T1000 (cell line): ENCODE data around the gene PIP5KL1.
A peak's percentile ranks its signal among the peaks of the same experiment; 100 is the strongest.

Source experiments
- DNase-seq: peaks from one replicate; lab custom pipeline; 2025; ENCODE audit warnings: mixed read lengths; lab: John Stamatoyannopoulos, UW

The PIP5KL1 gene

DNA sequence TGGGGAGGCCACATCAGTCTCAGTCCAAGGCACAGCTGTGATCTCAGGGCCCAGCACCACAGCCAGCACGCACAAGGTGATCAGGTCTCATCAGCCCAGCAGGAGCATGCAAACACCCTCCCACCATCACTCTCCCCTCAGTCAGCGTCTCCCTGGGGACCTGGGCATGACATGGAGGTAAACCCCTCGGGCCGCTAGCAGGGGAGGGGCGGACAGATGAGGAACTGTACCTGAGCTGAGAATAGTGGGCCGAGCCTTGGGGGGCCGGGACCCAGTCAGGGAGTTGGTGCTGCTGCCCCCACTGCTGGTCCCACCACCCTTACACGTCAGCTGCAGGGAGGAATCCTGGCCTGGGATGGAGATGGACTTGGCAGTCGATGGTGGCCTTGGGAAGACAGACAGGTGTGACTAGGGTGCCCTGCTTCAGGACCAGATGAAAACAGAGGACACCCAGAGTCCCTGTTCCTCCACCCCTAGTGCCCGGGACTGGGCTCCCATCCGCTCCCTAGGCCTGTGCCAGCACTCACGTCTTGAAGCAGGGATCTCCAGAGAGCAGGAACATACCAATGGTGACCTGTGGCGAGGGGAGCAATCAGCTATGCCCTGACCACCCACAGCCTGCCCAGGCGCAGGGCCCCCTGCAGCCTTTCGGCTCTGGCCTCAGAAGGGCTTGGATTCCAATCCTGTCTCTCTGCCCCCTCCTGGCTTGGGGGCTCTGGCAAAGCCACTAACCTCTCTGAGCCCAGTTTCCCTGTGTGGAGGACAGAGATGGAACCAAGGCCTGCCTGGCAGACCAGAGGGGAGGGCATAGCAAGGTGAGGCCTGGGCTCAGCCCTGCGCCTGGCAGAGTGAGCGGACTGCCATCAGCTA is 17.5 kb upstream of the PIP5KL1 start:
- DNase-seq = no peak

DNA sequence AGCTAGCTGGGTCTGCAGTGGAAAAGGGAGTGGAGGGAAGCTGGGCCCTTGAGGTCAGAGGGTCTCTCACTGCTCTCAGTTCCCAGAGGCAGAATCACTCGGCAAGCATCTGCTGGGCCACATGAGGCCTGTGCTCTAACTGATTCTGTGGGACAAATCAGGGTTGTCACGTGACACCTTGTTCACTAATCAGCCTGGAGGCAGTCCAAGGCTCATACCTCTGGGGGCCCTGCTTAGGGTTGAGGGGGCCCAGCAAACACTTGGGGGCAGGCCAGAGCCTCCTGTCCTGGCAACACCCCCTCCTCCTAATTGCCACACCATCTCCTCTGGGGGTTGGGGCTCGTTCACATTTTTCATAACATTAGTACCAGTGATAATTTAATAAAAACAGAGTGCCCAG is 16.2 kb upstream of the PIP5KL1 start:
- no peak for DNase-seq

GRCh38 chr9:127945942-127946341 is 15.4 kb upstream of the PIP5KL1 start:
- DNase-seq = no peak

DNA sequence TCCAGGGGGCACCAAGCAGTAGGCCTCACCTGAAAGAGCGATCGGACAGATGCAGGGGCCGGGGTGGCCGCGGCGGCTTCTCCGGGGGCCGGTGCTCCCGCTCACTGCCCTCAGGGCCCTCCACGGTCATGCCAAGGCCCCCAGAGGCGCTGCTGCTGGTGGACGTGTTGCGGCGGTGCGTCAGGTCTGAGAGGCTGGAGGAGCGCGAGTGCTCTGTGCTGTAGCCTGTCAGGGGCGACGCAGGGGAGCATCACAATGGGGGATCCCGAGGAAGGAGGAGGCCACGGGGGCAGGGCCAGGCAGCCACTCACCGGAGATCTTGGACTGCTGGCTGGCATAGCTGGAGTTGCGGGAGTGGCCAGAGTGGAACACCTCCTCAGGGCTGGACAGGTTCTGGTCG is 14.8 kb upstream of the PIP5KL1 start:
- DNase-seq = no peak

DNA sequence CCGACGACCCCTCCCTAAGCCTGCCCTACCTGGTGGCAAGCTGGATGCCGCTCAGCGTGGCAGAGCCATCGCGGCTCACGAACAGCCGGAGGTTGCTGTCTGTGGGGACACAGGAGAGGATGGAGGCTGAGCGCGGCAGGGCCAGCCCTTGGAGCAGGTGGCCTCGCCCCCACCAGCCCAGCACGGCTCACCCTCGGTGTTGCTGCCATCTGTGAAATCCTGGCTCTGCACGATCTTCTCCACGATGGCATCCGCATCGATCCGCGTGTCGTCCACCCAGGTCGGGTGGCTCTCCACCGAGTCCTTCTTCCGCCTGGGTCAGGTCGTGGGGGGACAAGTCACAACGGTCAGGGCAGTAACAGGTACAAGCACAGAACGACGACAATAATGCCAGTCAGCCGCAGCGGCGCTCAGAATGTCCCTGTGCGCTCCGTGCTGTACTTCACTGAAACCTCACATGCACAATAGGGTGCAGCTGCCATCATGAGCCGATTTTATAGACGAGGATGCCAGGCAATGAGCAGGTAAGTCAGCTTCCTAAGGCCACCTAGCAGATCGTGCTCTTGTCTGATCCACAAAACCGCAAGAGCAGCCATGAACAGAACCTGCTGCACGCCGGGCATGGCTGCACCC is 14.1 kb upstream of the PIP5KL1 start:
- no peak for DNase-seq

DNA sequence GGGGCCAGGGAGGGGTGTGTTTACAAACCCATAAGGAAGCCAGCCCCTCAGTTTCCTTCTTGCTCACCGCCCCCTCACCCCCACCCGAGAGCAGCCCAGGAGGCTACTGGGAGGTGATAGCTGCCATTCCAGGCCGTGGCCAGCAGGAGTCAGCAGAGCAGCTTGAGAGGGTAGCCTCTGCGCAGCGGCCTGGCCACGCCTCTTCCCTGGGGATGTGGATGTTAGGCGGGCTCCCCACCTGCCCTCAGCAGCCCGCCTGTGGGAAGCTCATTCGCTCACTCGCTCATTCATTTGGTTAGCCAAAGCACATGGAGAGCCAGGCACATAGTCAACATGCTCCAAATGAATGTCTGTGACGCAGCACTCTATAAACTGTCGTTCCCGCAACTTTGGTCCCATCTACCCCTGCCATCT is 13.2 kb upstream of the PIP5KL1 start:
- DNase-seq = peak; percentile 51

- no peak for DNase-seq
These were observed 12.6 kb upstream of the PIP5KL1 start for GRCh38 chr9:127943011-127943662.

DNA sequence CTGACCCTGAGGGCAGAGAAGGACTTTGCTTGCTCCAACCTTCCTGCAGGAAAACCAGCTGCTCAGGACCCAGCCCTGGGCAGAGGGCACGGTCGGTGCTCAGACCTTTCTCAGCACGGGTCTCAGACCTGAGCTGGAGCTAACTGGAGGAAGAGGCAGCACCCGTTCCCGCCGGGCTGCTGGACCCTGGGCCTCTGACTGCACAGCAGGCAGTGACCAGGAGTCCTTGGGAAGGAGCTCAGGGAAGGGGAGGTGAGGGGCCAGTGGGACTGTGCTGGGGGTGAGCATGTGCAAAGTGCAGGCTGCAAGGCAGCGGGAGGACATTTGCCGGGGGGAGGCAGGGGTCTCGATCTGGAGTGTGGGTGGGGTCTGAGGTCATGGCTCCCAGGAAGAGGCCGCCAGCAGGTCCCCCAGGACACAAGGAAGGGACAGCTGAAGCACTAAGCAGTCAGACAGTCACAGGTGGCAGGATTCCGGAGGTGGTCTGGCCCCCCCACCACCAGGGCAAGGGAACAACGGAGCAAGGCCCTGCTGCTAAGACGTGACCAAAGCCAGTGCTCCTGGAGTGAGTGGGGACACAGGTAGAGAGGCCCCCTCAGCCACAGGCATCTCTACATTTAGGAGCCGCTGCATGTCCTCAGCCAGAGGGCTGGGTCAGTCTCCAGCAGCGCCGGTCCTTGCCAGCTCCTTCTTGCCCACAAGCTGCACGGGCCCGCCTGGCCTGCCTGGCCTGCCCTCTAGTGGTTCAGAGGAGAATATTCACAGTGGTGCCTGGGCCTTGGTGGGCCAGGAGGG is 11.8 kb upstream of the PIP5KL1 start:
- DNase-seq = peak; percentile 27

DNA sequence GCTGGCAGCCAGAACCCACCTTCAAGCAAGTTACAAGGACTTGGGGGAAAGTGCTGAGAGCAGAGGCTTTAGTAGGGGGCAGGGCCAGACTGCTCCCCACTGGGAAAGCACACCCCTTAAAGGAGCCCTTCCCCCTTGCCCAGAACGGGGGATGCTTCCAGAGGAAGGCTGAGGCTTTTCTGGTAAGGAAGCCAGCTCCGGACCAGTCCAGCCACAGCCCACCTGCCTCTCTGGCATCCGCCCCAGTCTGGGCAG is 11.3 kb upstream of the PIP5KL1 start:
- DNase-seq = no peak

GRCh38 chr9:127941062-127941960 is 10.7 kb upstream of the PIP5KL1 start:
- DNase-seq = no peak

DNA sequence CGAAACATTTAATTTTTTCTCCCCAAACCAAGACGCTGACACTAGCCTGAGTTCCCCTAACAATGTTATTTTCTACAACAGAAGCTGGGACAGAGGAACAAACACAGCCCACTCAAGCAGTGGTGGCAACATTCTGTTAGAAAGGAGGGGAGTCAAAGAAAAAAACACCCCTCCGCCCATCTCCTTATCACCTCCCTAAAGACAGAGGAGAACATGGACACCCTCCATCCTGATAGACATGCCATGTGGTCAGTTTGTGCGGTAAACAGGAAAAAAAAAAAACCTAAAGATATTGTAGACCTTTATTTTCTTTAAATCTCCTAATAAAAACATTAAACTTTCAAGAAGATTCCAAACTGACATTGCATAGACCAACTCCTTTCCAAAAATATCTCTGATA is 10.0 kb upstream of the PIP5KL1 start:
- DNase-seq = no peak

DNA sequence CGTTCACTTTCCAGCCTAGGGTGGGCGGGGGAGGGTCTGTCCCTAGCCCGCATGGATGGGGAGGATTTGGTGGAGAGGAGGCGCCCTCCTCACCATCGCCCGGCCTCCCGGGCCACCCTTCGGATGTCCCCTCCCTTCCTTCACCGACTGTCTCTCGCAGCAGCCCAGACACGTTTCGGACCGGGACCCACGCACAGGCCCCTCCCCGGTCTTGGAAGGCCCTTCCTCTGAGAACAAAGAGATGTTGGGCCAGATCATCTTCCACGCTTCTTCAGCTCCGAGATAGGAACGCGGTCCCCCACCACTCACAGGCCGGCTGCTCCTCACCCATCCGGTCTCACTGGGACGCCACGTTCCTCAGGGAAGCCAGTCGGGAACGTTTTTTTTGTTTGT is 7.7 kb upstream of the PIP5KL1 start:
- no peak for DNase-seq

GRCh38 chr9:127937388-127938297 is 7.1 kb upstream of the PIP5KL1 start, which contains the start of gene DPM2:
TSS of gene DPM2 (minus strand) at chr9:127937854. CDS start at chr9:127937820, 34 bp downstream.
- DNase-seq = peak; percentile 40

GRCh38 chr9:127937056-127937387 is 6.4 kb upstream of the PIP5KL1 start:
- DNase-seq = no peak

- DNase-seq = no peak
These were observed 5.8 kb upstream of the PIP5KL1 start for GRCh38 chr9:127936347-127936852.

DNA sequence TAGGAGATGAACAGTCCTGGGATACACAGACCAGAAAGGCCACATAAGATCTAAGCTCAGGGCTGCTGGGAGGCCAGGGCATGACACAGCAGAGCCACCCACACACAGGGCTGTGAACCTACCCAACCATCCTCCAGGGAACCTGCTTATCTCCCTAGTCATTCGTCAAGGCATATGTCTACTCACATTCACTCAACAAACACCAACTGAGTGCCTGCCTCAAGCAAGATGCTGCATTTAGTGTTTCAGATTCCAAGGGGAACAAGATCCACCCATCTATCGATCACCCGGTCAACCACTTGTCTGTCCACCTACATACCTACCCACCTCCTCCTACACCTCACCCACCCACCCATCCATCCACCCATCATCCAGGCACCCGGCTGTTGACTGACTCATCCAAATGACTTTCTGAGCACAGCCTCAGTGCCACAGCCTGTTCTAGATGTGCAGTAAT is 5.2 kb upstream of the PIP5KL1 start:
- no peak for DNase-seq

- DNase-seq = no peak
These were observed 4.4 kb upstream of the PIP5KL1 start for GRCh38 chr9:127934986-127935385.

DNA sequence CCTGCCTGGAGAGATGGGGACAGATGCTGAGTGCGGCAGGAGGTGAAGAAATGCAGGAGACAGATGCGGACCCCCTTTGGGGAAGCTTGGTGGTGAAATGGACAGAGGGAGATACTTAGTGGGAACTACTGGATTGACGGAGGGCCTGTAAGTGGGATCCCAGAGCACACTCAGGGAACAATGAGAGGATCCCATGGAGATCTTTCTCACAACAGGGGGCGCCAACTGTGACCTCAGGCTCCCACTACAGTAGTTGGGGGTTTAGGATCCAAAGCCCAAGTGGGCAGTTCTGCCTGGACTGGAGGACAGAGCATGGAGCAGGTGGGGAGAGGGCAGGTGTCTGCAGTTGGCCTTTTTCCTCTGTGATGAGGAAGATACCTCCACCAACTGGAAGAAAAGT is 3.7 kb upstream of the PIP5KL1 start:
- no peak for DNase-seq

- DNase-seq = peak; percentile 73
These were observed 710 bp upstream of the PIP5KL1 start for GRCh38 chr9:127931092-127931881.
